HepG2 (cell line): ENCODE data around the gene RHD. TPM values are rescaled to one million over a fixed set of nuclear protein-coding genes. Genes with fewer than 3 reads are reported as not detected.

Source experiments
- CBX5 ChIP-seq: sonication (generic); formaldehyde crosslinking; IDR thresholded peaks from 2 replicates; pipeline ENCODE4 v1.4.0; 2020; ENCODE audit warnings: missing genetic modification reagents, borderline replicate concordance
- CEBPB ChIP-seq: IDR thresholded peaks from 2 replicates; pipeline ENCODE4 v1.6.1; 2011; ENCODE audit warnings: low read depth, low read length, improper control_type of control experiment, borderline replicate concordance
- GATAD1 ChIP-seq: IDR thresholded peaks from 2 replicates; pipeline ENCODE4 v1.6.1; 2016; ENCODE audit warnings: missing genetic modification reagents, missing compliant biosample characterization
- MXI1 ChIP-seq: IDR thresholded peaks from 3 replicates; pipeline ENCODE4 v1.6.1; 2012; ENCODE audit warnings: low read depth, low read length, inconsistent platforms, borderline replicate concordance
- NAIF1 ChIP-seq: sonication (generic); formaldehyde crosslinking; IDR thresholded peaks from 2 replicates; pipeline ENCODE4 v1.5.0; 2020; ENCODE audit warnings: mild to moderate bottlenecking, missing genetic modification reagents, borderline replicate concordance
- PHF8 ChIP-seq: sonication (generic); formaldehyde crosslinking; IDR thresholded peaks from 2 replicates; pipeline ENCODE4 v1.5.0; 2020; ENCODE audit warnings: missing genetic modification reagents
- PRPF4 ChIP-seq: fragments of 200-400 bp; formaldehyde crosslinking; IDR thresholded peaks from 2 replicates; pipeline ENCODE4 v1.6.1; 2016; ENCODE audit warnings: low read length, low read depth; ENCODE audit not compliant: poor library complexity, severe bottlenecking
- SP2 ChIP-seq: sonication (generic); formaldehyde crosslinking; IDR thresholded peaks from 2 replicates; pipeline ENCODE4 v1.5.1; 2020; ENCODE audit warnings: mild to moderate bottlenecking, missing genetic modification reagents
- SRSF1 ChIP-seq: fragments of 200-400 bp; formaldehyde crosslinking; optimal IDR thresholded peaks from 2 replicates; pipeline ENCODE3; 2017; ENCODE audit warnings: mild to moderate bottlenecking, low read depth, low read length, moderate library complexity
- YEATS4 ChIP-seq: sonication (generic); formaldehyde crosslinking; IDR thresholded peaks from 2 replicates; pipeline ENCODE4 v1.4.0; 2020; ENCODE audit warnings: missing genetic modification reagents, borderline replicate concordance
- ZMYM4 ChIP-seq: sonication (generic); formaldehyde crosslinking; IDR thresholded peaks from 2 replicates; pipeline ENCODE4 v1.8.1; 2023; ENCODE audit warnings: mild to moderate bottlenecking, missing genetic modification reagents
- ZNF251 ChIP-seq: sonication (generic); formaldehyde crosslinking; IDR thresholded peaks from 2 replicates; pipeline ENCODE4 v1.9.0; 2021; ENCODE audit warnings: mild to moderate bottlenecking, missing genetic modification reagents
- ZNF256 ChIP-seq: sonication (generic); formaldehyde crosslinking; conservative IDR thresholded peaks from 2 replicates; pipeline ENCODE4 v1.4.0; 2020; ENCODE audit warnings: missing genetic modification reagents
- ZNF713 ChIP-seq: sonication (generic); formaldehyde crosslinking; IDR thresholded peaks from 2 replicates; pipeline ENCODE4 v1.4.0; 2020; ENCODE audit warnings: mild to moderate bottlenecking, missing genetic modification reagents
- polyA plus RNA-seq, 8 experiments: library from polyadenylated mRNA; depleted of rRNA in 3 of 8; stranded (reverse) in 7 of 8; unstranded in 1 of 8; fragments of >200 nt; fragmentation: Illumina TruSeq in 4 of 8; extraction: Trizol in 4 of 8; gene quantifications; 2 replicates each; pipeline versions ENCODE4 v1.2.1 to v1.2.3, GENCODE V29; 2011 to 2016; ENCODE audit warnings: low read depth in 4 of 8, missing spikeins in 1 of 8, mixed read lengths in 1 of 8; ENCODE audit not compliant: insufficient read depth in 1 of 8
- total RNA-seq, 5 experiments: library from RNA; depleted of rRNA; stranded (reverse); fragments of >200 nt; fragmentation: Illumina TruSeq; extraction: Trizol; gene quantifications; 2 replicates each; pipeline ENCODE4 v1.2.3, GENCODE V29; 2016; ENCODE audit warnings: low read depth in 1 of 5
- TF ChIP-seq, protein P1 (sequence below): sonication (generic); formaldehyde crosslinking; IDR thresholded peaks from 2 replicates; pipeline ENCODE4 v1.4.0; 2020; ENCODE audit warnings: missing genetic modification reagents
- TF ChIP-seq, protein P2 (sequence below): IDR thresholded peaks from 2 replicates; pipeline ENCODE4 v1.6.1; 2012; ENCODE audit warnings: low read depth, low read length, improper control_type of control experiment
- TF ChIP-seq, protein P3 (sequence below): sonication (generic); formaldehyde crosslinking; IDR thresholded peaks from 2 replicates; pipeline ENCODE4 v1.8.1; 2023; ENCODE audit warnings: mild to moderate bottlenecking, missing genetic modification reagents
- TF ChIP-seq, protein P4 (sequence below): conservative IDR thresholded peaks from 2 replicates; pipeline ENCODE4 v1.6.1; 2018; ENCODE audit warnings: missing genetic modification reagents
- TF ChIP-seq, protein P5 (sequence below): sonication (generic); formaldehyde crosslinking; IDR thresholded peaks from 2 replicates; pipeline ENCODE4 v1.5.0; 2020; ENCODE audit warnings: mild to moderate bottlenecking, missing genetic modification reagents
- TF ChIP-seq, protein P6 (sequence below): sonication (generic); formaldehyde crosslinking; IDR thresholded peaks from 2 replicates; pipeline ENCODE4 v1.8.1; 2023; ENCODE audit warnings: mild to moderate bottlenecking, inconsistent platforms, moderate library complexity, missing genetic modification reagents, borderline replicate concordance

The RHD gene
- total and polyA plus RNA-seq, 2 of the 13 experiments (the other 11 are each of a cell fraction or from before 2014, with no cell fraction given): not detected

DNA sequence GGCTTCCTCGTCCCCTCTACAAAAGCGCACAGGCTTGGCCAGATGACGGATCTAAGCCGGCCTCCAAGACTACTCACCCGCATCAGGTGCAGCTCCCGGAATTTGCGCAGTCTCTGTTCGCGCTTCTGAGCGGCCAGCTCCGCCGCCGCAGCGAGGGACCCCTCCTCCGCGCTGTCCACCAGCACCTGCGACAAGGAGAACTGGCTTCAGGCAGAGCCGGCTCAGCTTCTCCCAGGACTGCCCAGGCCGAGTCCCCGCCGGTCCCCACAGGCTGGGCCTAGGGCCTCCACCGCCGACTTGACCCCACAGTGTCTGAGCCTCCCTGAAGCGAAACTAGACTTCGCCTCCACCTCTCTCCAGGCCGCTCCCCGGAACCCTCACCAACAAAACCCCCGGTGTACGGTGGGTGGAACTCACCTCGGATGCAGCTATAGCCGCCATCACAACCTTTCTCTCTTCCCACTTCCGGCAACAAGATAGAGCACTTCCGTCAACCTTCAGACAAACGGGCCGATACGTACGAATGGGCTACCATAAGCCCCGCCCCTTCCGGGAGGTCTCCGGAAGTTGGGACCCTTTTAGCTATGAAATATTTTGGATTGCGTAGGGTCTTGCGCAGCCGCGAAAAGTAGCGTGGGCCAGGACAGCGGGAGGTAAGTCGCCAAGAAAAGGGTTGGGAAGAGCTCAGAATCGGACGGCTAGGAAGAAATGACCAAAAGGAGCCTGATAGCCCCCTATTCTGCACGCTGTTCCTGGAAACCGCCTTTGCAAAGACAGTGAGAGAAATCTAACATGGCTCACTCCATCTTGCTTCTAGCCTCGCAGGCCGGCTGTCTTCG is 40.1 kb upstream of the RHD start, which contains the start of gene SYF2 (continued):
- TF ChIP-seq, protein P1, sequence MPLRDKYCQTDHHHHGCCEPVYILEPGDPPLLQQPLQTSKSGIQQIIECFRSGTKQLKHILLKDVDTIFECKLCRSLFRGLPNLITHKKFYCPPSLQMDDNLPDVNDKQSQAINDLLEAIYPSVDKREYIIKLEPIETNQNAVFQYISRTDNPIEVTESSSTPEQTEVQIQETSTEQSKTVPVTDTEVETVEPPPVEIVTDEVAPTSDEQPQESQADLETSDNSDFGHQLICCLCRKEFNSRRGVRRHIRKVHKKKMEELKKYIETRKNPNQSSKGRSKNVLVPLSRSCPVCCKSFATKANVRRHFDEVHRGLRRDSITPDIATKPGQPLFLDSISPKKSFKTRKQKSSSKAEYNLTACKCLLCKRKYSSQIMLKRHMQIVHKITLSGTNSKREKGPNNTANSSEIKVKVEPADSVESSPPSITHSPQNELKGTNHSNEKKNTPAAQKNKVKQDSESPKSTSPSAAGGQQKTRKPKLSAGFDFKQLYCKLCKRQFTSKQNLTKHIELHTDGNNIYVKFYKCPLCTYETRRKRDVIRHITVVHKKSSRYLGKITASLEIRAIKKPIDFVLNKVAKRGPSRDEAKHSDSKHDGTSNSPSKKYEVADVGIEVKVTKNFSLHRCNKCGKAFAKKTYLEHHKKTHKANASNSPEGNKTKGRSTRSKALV (CRISPR knock-in tag): no peak
- TF ChIP-seq, protein P2, sequence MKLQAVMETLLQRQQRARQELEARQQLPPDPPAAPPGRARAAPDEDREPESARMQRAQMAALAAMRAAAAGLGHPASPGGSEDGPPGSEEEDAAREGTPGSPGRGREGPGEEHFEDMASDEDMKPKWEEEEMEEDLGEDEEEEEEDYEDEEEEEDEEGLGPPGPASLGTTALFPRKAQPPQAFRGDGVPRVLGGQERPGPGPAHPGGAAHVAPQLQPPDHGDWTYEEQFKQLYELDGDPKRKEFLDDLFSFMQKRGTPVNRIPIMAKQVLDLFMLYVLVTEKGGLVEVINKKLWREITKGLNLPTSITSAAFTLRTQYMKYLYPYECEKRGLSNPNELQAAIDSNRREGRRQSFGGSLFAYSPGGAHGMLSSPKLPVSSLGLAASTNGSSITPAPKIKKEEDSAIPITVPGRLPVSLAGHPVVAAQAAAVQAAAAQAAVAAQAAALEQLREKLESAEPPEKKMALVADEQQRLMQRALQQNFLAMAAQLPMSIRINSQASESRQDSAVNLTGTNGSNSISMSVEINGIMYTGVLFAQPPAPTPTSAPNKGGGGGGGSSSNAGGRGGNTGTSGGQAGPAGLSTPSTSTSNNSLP: no peak
- peak; percentile 81 for TF ChIP-seq SRSF1
- peak; percentile 37; the same call in 1 of the 3 replicates for TF ChIP-seq MXI1
- TF ChIP-seq CEBPB: 0 out of 2 replicates have a peak, but pooled peaks have one; percentile 15
- peak; percentile 94 for TF ChIP-seq NAIF1 (CRISPR knock-in tag)
- TF ChIP-seq, protein P3, sequence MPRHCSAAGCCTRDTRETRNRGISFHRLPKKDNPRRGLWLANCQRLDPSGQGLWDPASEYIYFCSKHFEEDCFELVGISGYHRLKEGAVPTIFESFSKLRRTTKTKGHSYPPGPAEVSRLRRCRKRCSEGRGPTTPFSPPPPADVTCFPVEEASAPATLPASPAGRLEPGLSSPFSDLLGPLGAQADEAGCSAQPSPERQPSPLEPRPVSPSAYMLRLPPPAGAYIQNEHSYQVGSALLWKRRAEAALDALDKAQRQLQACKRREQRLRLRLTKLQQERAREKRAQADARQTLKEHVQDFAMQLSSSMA (CRISPR knock-in tag): peak; percentile 67; the same call in 1 of the 2 replicates
- TF ChIP-seq, protein P4, sequence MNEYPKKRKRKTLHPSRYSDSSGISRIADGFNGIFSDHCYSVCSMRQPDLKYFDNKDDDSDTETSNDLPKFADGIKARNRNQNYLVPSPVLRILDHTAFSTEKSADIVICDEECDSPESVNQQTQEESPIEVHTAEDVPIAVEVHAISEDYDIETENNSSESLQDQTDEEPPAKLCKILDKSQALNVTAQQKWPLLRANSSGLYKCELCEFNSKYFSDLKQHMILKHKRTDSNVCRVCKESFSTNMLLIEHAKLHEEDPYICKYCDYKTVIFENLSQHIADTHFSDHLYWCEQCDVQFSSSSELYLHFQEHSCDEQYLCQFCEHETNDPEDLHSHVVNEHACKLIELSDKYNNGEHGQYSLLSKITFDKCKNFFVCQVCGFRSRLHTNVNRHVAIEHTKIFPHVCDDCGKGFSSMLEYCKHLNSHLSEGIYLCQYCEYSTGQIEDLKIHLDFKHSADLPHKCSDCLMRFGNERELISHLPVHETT: peak; percentile 66; the same call in 1 of the 2 replicates
- TF ChIP-seq ZMYM4: peak; percentile 29; the same call in 1 of the 2 replicates
- peak; percentile 32; the same call in 1 of the 2 replicates for TF ChIP-seq CBX5 (CRISPR knock-in tag)
- TF ChIP-seq ZNF251 (CRISPR knock-in tag): no peak
- TF ChIP-seq, protein P5, sequence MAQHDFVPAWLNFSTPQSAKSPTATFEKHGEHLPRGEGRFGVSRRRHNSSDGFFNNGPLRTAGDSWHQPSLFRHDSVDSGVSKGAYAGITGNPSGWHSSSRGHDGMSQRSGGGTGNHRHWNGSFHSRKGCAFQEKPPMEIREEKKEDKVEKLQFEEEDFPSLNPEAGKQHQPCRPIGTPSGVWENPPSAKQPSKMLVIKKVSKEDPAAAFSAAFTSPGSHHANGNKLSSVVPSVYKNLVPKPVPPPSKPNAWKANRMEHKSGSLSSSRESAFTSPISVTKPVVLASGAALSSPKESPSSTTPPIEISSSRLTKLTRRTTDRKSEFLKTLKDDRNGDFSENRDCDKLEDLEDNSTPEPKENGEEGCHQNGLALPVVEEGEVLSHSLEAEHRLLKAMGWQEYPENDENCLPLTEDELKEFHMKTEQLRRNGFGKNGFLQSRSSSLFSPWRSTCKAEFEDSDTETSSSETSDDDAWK (CRISPR knock-in tag): no peak
- peak; percentile 78 for TF ChIP-seq SP2 (CRISPR knock-in tag)
- TF ChIP-seq GATAD1 (CRISPR knock-in tag): peak; percentile 98
- TF ChIP-seq YEATS4: peak; percentile 48; the same call in 1 of the 2 replicates
- 0 out of 2 replicates have a peak, but pooled peaks have one; percentile 29 for TF ChIP-seq ZNF256
- TF ChIP-seq, protein P6, sequence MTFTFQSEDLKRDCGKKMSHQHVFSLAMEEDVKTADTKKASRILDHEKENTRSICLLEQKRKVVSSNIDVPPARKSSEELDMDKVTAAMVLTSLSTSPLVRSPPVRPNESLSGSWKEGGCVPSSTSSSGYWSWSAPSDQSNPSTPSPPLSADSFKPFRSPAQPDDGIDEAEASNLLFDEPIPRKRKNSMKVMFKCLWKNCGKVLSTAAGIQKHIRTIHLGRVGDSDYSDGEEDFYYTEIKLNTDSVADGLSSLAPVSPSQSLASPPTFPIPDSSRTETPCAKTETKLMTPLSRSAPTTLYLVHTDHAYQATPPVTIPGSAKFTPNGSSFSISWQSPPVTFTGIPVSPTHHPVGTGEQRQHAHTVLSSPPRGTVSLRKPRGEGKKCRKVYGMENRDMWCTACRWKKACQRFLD (CRISPR knock-in tag): peak; percentile 14; the same call in 1 of the 2 replicates
- TF ChIP-seq PRPF4: no peak
- TF ChIP-seq ZNF713 (CRISPR knock-in tag): 0 out of 2 replicates have a peak, but pooled peaks have one; percentile 21
- peak; percentile 96 for TF ChIP-seq PHF8
